ENCODE results near the gene ARHGAP15. TPM values are rescaled to one million over a fixed set of nuclear protein-coding genes. Genes with fewer than 3 reads are reported as not detected.

Gene ARHGAP15
- total and polyA plus RNA-seq, 2 experiments from 2014 or later = 0.26 TPM; not detected in 1

DNA sequence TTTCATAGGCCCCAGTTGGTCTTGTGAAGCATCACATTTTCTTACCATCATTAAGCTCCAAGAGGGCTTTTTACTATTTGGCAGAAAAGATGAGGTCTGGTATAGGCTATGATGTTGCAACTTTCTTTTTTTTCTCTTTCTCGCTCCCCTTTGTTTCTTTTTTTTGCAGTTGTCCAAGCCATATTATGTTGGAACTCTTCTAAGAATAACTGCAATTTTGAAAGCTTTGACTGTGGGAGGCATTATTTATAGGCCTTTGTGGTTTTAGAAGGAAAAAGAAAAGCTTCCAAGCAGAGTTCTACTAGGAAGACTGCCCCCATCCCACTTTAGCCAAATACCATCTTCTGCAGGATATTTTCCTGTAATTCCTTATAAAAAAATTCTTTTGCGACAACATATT lies 571.6 kb downstream of the ARHGAP15 start (continued):
- TF ChIP-seq, protein P1, sequence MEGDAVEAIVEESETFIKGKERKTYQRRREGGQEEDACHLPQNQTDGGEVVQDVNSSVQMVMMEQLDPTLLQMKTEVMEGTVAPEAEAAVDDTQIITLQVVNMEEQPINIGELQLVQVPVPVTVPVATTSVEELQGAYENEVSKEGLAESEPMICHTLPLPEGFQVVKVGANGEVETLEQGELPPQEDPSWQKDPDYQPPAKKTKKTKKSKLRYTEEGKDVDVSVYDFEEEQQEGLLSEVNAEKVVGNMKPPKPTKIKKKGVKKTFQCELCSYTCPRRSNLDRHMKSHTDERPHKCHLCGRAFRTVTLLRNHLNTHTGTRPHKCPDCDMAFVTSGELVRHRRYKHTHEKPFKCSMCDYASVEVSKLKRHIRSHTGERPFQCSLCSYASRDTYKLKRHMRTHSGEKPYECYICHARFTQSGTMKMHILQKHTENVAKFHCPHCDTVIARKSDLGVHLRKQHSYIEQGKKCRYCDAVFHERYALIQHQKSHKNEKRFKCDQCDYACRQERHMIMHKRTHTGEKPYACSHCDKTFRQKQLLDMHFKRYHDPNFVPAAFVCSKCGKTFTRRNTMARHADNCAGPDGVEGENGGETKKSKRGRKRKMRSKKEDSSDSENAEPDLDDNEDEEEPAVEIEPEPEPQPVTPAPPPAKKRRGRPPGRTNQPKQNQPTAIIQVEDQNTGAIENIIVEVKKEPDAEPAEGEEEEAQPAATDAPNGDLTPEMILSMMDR (conservative IDR thresholded peaks at IDR 0.05; ENCODE audit: low read depth in 2 of 2) = no peak

DNA sequence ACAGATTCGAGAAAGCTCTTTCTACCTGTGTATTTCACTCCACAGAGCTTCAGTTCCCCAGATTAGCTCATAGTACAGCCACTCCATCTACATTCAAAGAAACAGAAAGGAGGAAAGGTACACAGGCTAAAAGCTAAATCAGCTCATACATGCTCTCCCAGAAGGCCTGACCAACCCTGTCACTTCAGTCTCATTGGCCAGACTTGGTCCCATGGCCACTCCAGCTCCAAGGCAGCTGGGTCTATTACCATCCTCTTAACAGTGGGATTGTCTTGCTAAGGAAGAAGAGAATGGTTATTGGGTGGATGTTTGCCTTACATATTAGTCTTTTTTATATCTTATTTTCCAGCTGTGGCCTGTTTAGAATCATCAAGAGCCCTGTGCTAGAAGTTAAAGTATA lies 572.6 kb downstream of the ARHGAP15 start:
- ATAC-seq = no peak
- TF ChIP-seq CREB1 (CRISPR knock-in tag; IDR thresholded peaks at IDR 0.05; ENCODE audit: low read depth) = no peak
- TF ChIP-seq, protein P2, sequence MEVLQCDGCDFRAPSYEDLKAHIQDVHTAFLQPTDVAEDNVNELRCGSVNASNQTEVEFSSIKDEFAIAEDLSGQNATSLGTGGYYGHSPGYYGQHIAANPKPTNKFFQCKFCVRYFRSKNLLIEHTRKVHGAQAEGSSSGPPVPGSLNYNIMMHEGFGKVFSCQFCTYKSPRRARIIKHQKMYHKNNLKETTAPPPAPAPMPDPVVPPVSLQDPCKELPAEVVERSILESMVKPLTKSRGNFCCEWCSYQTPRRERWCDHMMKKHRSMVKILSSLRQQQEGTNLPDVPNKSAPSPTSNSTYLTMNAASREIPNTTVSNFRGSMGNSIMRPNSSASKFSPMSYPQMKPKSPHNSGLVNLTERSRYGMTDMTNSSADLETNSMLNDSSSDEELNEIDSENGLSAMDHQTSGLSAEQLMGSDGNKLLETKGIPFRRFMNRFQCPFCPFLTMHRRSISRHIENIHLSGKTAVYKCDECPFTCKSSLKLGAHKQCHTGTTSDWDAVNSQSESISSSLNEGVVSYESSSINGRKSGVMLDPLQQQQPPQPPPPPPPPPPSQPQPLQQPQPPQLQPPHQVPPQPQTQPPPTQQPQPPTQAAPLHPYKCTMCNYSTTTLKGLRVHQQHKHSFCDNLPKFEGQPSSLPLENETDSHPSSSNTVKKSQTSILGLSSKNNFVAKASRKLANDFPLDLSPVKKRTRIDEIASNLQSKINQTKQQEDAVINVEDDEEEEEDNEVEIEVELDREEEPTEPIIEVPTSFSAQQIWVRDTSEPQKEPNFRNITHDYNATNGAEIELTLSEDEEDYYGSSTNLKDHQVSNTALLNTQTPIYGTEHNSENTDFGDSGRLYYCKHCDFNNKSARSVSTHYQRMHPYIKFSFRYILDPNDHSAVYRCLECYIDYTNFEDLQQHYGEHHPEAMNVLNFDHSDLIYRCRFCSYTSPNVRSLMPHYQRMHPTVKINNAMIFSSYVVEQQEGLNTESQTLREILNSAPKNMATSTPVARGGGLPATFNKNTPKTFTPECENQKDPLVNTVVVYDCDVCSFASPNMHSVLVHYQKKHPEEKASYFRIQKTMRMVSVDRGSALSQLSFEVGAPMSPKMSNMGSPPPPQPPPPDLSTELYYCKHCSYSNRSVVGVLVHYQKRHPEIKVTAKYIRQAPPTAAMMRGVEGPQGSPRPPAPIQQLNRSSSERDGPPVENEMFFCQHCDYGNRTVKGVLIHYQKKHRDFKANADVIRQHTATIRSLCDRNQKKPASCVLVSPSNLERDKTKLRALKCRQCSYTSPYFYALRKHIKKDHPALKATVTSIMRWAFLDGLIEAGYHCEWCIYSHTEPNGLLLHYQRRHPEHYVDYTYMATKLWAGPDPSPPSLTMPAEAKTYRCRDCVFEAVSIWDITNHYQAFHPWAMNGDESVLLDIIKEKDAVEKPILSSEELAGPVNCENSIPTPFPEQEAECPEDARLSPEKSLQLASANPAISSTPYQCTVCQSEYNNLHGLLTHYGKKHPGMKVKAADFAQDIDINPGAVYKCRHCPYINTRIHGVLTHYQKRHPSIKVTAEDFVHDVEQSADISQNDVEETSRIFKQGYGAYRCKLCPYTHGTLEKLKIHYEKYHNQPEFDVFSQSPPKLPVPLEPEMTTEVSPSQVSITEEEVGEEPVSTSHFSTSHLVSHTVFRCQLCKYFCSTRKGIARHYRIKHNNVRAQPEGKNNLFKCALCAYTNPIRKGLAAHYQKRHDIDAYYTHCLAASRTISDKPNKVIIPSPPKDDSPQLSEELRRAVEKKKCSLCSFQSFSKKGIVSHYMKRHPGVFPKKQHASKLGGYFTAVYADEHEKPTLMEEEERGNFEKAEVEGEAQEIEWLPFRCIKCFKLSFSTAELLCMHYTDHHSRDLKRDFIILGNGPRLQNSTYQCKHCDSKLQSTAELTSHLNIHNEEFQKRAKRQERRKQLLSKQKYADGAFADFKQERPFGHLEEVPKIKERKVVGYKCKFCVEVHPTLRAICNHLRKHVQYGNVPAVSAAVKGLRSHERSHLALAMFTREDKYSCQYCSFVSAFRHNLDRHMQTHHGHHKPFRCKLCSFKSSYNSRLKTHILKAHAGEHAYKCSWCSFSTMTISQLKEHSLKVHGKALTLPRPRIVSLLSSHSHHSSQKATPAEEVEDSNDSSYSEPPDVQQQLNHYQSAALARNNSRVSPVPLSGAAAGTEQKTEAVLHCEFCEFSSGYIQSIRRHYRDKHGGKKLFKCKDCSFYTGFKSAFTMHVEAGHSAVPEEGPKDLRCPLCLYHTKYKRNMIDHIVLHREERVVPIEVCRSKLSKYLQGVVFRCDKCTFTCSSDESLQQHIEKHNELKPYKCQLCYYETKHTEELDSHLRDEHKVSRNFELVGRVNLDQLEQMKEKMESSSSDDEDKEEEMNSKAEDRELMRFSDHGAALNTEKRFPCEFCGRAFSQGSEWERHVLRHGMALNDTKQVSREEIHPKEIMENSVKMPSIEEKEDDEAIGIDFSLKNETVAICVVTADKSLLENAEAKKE (CRISPR knock-in tag; IDR thresholded peaks at IDR 0.05) = no peak
- TF ChIP-seq, protein P1 (conservative IDR thresholded peaks at IDR 0.05; ENCODE audit: low read depth in 2 of 2) = no peak
- TF ChIP-seq, protein P3, sequence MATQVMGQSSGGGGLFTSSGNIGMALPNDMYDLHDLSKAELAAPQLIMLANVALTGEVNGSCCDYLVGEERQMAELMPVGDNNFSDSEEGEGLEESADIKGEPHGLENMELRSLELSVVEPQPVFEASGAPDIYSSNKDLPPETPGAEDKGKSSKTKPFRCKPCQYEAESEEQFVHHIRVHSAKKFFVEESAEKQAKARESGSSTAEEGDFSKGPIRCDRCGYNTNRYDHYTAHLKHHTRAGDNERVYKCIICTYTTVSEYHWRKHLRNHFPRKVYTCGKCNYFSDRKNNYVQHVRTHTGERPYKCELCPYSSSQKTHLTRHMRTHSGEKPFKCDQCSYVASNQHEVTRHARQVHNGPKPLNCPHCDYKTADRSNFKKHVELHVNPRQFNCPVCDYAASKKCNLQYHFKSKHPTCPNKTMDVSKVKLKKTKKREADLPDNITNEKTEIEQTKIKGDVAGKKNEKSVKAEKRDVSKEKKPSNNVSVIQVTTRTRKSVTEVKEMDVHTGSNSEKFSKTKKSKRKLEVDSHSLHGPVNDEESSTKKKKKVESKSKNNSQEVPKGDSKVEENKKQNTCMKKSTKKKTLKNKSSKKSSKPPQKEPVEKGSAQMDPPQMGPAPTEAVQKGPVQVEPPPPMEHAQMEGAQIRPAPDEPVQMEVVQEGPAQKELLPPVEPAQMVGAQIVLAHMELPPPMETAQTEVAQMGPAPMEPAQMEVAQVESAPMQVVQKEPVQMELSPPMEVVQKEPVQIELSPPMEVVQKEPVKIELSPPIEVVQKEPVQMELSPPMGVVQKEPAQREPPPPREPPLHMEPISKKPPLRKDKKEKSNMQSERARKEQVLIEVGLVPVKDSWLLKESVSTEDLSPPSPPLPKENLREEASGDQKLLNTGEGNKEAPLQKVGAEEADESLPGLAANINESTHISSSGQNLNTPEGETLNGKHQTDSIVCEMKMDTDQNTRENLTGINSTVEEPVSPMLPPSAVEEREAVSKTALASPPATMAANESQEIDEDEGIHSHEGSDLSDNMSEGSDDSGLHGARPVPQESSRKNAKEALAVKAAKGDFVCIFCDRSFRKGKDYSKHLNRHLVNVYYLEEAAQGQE (IDR thresholded peaks at IDR 0.05; ENCODE audit: unreplicated experiment) = no peak
- no peak for TF ChIP-seq EZH2phosphoT487 (IDR thresholded peaks at IDR 0.05; ENCODE audit: unreplicated experiment)
- no peak for TF ChIP-seq NANOG (IDR thresholded peaks at IDR 0.05; ENCODE audit: borderline replicate concordance)
- no peak for TF ChIP-seq STAT1 (IDR thresholded peaks at IDR 0.05; ENCODE audit: unreplicated experiment)
- no peak for TF ChIP-seq EZH2 (IDR thresholded peaks at IDR 0.05; ENCODE audit: low read depth, unreplicated experiment)
- no peak for TF ChIP-seq POLR2AphosphoS5 (IDR thresholded peaks at IDR 0.05; ENCODE audit: low read depth)
- no peak for TF ChIP-seq ZNF331 (CRISPR knock-in tag; IDR thresholded peaks at IDR 0.05; ENCODE audit: low read depth)

More for the DNA sequence above, 572.6 kb downstream of the ARHGAP15 start:
- no peak overlapping the region for H3K4me2 ChIP-seq
- no peaks in the 10 kb centered on the region for H3K27me3 Mint-ChIP-seq (ENCODE audit: insufficient read depth, low read depth, poor library complexity)
- no peaks in the 10 kb centered on the region for H4K20me1 ChIP-seq (replicated peaks; ENCODE audit: insufficient read depth)
- no peak overlapping the region for H2AFZ ChIP-seq
- H3K27ac ChIP-seq (ENCODE audit: low read depth) = no peak overlapping the region
- no peaks in the 10 kb centered on the region for H3K27me3 ChIP-seq (ENCODE audit: insufficient read depth)
- H3K4me1 ChIP-seq (ENCODE audit: insufficient read depth) = no peaks in the 10 kb centered on the region
- no peaks in the 10 kb centered on the region for H3K79me2 ChIP-seq (replicated peaks; ENCODE audit: insufficient read depth)
- no peaks in the 10 kb centered on the region for H3K36me3 Mint-ChIP-seq (ENCODE audit: low read depth)
- peaks cover 7% of the 10 kb centered on the region for H3K4me1 Mint-ChIP-seq
- H3K9me3 Mint-ChIP-seq = no peaks in the 10 kb centered on the region
- no peak for DNase-seq (ENCODE audit: low spot score)
- no peaks in the 10 kb centered on the region for H3F3A ChIP-seq (replicated peaks; ENCODE audit: low read depth)
- no peaks in the 10 kb centered on the region for H3K9me2 ChIP-seq (ENCODE audit: insufficient read depth)
- no peak overlapping the region for H3K4me3 ChIP-seq
- no peak overlapping the region for H3K27ac Mint-ChIP-seq
- no peaks in the 10 kb centered on the region for H3K36me3 ChIP-seq (ENCODE audit: insufficient read depth)
- H3K4me3 Mint-ChIP-seq = no peak overlapping the region

All from GM23338 (cell line).